Measurements from ENCODE around the gene SKA3.

Gene SKA3

DNA sequence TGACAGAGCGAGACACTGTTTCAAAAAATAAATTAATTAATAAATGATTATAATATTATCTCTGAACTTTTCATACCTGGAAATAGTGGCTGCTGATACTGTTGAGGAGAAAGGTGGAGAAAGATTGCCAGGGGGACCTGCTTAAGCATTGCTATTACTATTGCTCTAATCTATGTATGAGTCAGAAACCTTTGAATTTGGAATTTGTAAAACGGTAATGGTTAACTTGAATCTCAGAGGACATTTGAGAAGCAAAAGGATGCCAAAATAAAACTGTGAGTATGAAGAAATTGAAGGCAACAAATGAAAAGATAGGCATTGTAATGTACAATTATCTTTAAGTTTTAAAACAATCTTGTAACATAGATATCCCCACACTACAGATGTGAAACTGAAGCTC, 5.3 kb upstream of the SKA3 start (continued):
- no peak for TF ChIP-seq HOXD13 (CRISPR knock-in tag; IDR thresholded peaks at IDR 0.05; ENCODE audit: borderline replicate concordance)

DNA sequence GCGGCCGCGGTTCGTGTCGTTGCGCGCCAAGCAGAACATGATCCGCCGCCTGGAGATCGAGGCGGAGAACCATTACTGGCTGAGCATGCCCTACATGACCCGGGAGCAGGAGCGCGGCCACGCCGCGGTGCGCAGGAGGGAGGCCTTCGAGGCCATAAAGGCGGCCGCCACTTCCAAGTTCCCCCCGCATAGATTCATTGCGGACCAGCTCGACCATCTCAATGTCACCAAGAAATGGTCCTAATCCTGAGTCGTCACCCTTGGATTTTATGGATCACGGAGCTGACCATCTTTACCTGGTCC, 581 bp upstream of the SKA3 start:
- CTCF ChIA-PET, result interaction anchor here (0.6 to 0.7 kb wide), 4 partner anchors 35 to 1010 kb away, joined by 3 read pairs; no protein-coding TSS in a partner anchor
- H3K27ac ChIP-seq (ENCODE audit: extremely low read depth, low read depth, low read length), result peak overlapping the region; percentile 87
- POLR2A ChIA-PET, result interaction anchor here (0.8 to 2.1 kb wide), 15 partner anchors 8 to 427 kb away, joined by 3 to 8 read pairs (median 4); partner anchors contain the start of genes MICU2 and XPO4
- H3K4me3 ChIP-seq (ENCODE audit: low read depth, low read length), result peak overlapping the region; percentile 98
- H3K36me3 ChIP-seq (ENCODE audit: control insufficient read depth in 2 of 2, insufficient read depth in 1 of 2, low read length in 2 of 2), result peaks cover 10 to 13% of the 10 kb centered on the region in 2 experiments
- H3K4me1 ChIP-seq (ENCODE audit: control insufficient read depth, insufficient read depth, low read length), result no peaks in the 10 kb centered on the region
- no peaks in the 10 kb centered on the region for H3K9me3 ChIP-seq (ENCODE audit: control insufficient read depth, insufficient read depth, low read depth, low read length)
- no peak for TF ChIP-seq RBAK (tag by site-specific recombination; IDR thresholded peaks at IDR 0.05)
- TF ChIP-seq ZNF585B (tag by site-specific recombination; IDR thresholded peaks at IDR 0.05), result no peak
- TF ChIP-seq SALL2 (tag by site-specific recombination; IDR thresholded peaks at IDR 0.05; ENCODE audit: borderline replicate concordance), result no peak
- TF ChIP-seq ZNF600 (tag by site-specific recombination; IDR thresholded peaks at IDR 0.05), result peak; percentile 53; the same call in 1 of the 2 replicates
- TF ChIP-seq, protein P1, sequence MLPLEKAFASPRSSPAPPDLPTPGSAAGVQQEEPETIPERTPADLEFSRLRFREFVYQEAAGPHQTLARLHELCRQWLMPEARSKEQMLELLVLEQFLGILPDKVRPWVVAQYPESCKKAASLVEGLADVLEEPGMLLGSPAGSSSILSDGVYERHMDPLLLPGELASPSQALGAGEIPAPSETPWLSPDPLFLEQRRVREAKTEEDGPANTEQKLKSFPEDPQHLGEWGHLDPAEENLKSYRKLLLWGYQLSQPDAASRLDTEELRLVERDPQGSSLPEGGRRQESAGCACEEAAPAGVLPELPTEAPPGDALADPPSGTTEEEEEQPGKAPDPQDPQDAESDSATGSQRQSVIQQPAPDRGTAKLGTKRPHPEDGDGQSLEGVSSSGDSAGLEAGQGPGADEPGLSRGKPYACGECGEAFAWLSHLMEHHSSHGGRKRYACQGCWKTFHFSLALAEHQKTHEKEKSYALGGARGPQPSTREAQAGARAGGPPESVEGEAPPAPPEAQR (tag by site-specific recombination; IDR thresholded peaks at IDR 0.05), result no peak
- no peak for TF ChIP-seq ZNF157 (tag by site-specific recombination; IDR thresholded peaks at IDR 0.05)
- peak; percentile 47; the same call in 1 of the 2 replicates for TF ChIP-seq ZBTB17 (tag by site-specific recombination; IDR thresholded peaks at IDR 0.05)
- TF ChIP-seq GLIS1 (tag by site-specific recombination; IDR thresholded peaks at IDR 0.05), result no peak
- no peak for TF ChIP-seq TRIM28 (IDR thresholded peaks at IDR 0.05; ENCODE audit: borderline replicate concordance, low read length)
- peak; percentile 6; the same call in 1 of the 2 replicates for TF ChIP-seq YY2 (tag by site-specific recombination; IDR thresholded peaks at IDR 0.05)
- TF ChIP-seq ZNF596 (tag by site-specific recombination; IDR thresholded peaks at IDR 0.05), result no peak
- no peak for TF ChIP-seq ZEB2 (tag by site-specific recombination; IDR thresholded peaks at IDR 0.05)
- no peak for TF ChIP-seq KLF10 (tag by site-specific recombination; IDR thresholded peaks at IDR 0.05)
- no peak for TF ChIP-seq ZNF140 (tag by site-specific recombination; IDR thresholded peaks at IDR 0.05)
- TF ChIP-seq ZNF335 (tag by site-specific recombination; conservative IDR thresholded peaks at IDR 0.05), result peak; percentile 18; the same call in 1 of the 2 replicates
- no peak for TF ChIP-seq ZBTB1 (tag by site-specific recombination; IDR thresholded peaks at IDR 0.05)
- TF ChIP-seq MEIS1 (CRISPR knock-in tag; IDR thresholded peaks at IDR 0.05; ENCODE audit: borderline replicate concordance), result no peak
- no peak for TF ChIP-seq IKZF3 (tag by site-specific recombination; IDR thresholded peaks at IDR 0.05)
- TF ChIP-seq, protein P2, sequence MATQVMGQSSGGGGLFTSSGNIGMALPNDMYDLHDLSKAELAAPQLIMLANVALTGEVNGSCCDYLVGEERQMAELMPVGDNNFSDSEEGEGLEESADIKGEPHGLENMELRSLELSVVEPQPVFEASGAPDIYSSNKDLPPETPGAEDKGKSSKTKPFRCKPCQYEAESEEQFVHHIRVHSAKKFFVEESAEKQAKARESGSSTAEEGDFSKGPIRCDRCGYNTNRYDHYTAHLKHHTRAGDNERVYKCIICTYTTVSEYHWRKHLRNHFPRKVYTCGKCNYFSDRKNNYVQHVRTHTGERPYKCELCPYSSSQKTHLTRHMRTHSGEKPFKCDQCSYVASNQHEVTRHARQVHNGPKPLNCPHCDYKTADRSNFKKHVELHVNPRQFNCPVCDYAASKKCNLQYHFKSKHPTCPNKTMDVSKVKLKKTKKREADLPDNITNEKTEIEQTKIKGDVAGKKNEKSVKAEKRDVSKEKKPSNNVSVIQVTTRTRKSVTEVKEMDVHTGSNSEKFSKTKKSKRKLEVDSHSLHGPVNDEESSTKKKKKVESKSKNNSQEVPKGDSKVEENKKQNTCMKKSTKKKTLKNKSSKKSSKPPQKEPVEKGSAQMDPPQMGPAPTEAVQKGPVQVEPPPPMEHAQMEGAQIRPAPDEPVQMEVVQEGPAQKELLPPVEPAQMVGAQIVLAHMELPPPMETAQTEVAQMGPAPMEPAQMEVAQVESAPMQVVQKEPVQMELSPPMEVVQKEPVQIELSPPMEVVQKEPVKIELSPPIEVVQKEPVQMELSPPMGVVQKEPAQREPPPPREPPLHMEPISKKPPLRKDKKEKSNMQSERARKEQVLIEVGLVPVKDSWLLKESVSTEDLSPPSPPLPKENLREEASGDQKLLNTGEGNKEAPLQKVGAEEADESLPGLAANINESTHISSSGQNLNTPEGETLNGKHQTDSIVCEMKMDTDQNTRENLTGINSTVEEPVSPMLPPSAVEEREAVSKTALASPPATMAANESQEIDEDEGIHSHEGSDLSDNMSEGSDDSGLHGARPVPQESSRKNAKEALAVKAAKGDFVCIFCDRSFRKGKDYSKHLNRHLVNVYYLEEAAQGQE (tag by site-specific recombination; IDR thresholded peaks at IDR 0.05), result no peak; the same call in 1 of the 2 replicates
- TF ChIP-seq ZNF514 (tag by site-specific recombination; IDR thresholded peaks at IDR 0.05), result no peak
- no peak for TF ChIP-seq ZNF324 (tag by site-specific recombination; IDR thresholded peaks at IDR 0.05)
- no peak for TF ChIP-seq SP7 (tag by site-specific recombination; IDR thresholded peaks at IDR 0.05)
- TF ChIP-seq ZNF350 (tag by site-specific recombination; IDR thresholded peaks at IDR 0.05), result no peak
- no peak for TF ChIP-seq ZNF560 (tag by site-specific recombination; IDR thresholded peaks at IDR 0.05; ENCODE audit: borderline replicate concordance)
- no peak for TF ChIP-seq KLF8 (tag by site-specific recombination; IDR thresholded peaks at IDR 0.05)
